Chondrocyte (in vitro differentiated cells): ENCODE measurements around the gene STK32B. TPM values are rescaled to one million over a fixed set of nuclear protein-coding genes. Genes with fewer than 3 reads are reported as not detected.

Experiments
- DNase-seq: peaks from one replicate; pipeline ENCODE4 v3.0.0; 2021; ENCODE audit warnings: mixed read lengths, low spot score
- H3K27ac Mint-ChIP-seq: one replicate; pipeline ENCODE4 v1.8.0; 2021; ENCODE audit warnings: mild to moderate bottlenecking, moderate library complexity, mixed read lengths; ENCODE audit not compliant: unreplicated experiment
- H3K27me3 Mint-ChIP-seq: 2 replicates; pipeline ENCODE4 v1.8.0; 2021; ENCODE audit warnings: low read depth, mixed read lengths
- H3K36me3 Mint-ChIP-seq: 2 replicates; pipeline ENCODE4 v1.8.0; 2021; ENCODE audit warnings: low read depth, mixed read lengths
- H3K4me1 Mint-ChIP-seq: 2 replicates; pipeline ENCODE4 v1.8.0; 2021; ENCODE audit warnings: low read depth, mild to moderate bottlenecking, mixed read lengths
- H3K4me3 Mint-ChIP-seq: one replicate; pipeline ENCODE4 v1.8.0; 2021; ENCODE audit warnings: mild to moderate bottlenecking, moderate library complexity, mixed read lengths; ENCODE audit not compliant: unreplicated experiment
- H3K9me3 Mint-ChIP-seq: 2 replicates; pipeline ENCODE4 v1.8.0; 2021; ENCODE audit warnings: low read depth, mixed read lengths
- total RNA-seq: library from RNA; stranded (reverse); gene quantifications from 3 replicates; pipeline ENCODE4 v1.2.1, GENCODE V29; 2021
- TF ChIP-seq, protein P1 (sequence below): fragments of 200-600 bp; sonication (generic); IDR thresholded peaks from 2 replicates; pipeline ENCODE4 v1.5.0; 2021; ENCODE audit warnings: antibody characterized with exemption, mild to moderate bottlenecking, moderate library complexity

The STK32B gene
- total RNA-seq, 1 donor from 2014 or later: 14.2 TPM

GRCh38 chr4:5034206-5034605 lies 17.1 kb upstream of the STK32B start:
- Mint-ChIP-seq H3K27ac (peak overlapping the region; percentile 78), H3K36me3 (no peaks in the 10 kb centered on the region), H3K9me3 (no peaks in the 10 kb centered on the region), H3K4me1 (peaks cover 59% of the 10 kb centered on the region), H3K27me3 (no peaks in the 10 kb centered on the region), H3K4me3 (peak overlapping the region; percentile 4)
- TF ChIP-seq, protein P1, sequence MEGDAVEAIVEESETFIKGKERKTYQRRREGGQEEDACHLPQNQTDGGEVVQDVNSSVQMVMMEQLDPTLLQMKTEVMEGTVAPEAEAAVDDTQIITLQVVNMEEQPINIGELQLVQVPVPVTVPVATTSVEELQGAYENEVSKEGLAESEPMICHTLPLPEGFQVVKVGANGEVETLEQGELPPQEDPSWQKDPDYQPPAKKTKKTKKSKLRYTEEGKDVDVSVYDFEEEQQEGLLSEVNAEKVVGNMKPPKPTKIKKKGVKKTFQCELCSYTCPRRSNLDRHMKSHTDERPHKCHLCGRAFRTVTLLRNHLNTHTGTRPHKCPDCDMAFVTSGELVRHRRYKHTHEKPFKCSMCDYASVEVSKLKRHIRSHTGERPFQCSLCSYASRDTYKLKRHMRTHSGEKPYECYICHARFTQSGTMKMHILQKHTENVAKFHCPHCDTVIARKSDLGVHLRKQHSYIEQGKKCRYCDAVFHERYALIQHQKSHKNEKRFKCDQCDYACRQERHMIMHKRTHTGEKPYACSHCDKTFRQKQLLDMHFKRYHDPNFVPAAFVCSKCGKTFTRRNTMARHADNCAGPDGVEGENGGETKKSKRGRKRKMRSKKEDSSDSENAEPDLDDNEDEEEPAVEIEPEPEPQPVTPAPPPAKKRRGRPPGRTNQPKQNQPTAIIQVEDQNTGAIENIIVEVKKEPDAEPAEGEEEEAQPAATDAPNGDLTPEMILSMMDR: no peak
- DNase-seq: no peak

GRCh38 chr4:5036239-5036638 lies 15.0 kb upstream of the STK32B start:
- no peak for DNase-seq
- Mint-ChIP-seq H3K9me3 (no peaks in the 10 kb centered on the region), H3K36me3 (no peaks in the 10 kb centered on the region), H3K4me3 (no peak overlapping the region), H3K27ac (peak overlapping the region; percentile 61), H3K27me3 (no peaks in the 10 kb centered on the region), H3K4me1 (peaks cover 59% of the 10 kb centered on the region)
- TF ChIP-seq, protein P1: no peak

DNA sequence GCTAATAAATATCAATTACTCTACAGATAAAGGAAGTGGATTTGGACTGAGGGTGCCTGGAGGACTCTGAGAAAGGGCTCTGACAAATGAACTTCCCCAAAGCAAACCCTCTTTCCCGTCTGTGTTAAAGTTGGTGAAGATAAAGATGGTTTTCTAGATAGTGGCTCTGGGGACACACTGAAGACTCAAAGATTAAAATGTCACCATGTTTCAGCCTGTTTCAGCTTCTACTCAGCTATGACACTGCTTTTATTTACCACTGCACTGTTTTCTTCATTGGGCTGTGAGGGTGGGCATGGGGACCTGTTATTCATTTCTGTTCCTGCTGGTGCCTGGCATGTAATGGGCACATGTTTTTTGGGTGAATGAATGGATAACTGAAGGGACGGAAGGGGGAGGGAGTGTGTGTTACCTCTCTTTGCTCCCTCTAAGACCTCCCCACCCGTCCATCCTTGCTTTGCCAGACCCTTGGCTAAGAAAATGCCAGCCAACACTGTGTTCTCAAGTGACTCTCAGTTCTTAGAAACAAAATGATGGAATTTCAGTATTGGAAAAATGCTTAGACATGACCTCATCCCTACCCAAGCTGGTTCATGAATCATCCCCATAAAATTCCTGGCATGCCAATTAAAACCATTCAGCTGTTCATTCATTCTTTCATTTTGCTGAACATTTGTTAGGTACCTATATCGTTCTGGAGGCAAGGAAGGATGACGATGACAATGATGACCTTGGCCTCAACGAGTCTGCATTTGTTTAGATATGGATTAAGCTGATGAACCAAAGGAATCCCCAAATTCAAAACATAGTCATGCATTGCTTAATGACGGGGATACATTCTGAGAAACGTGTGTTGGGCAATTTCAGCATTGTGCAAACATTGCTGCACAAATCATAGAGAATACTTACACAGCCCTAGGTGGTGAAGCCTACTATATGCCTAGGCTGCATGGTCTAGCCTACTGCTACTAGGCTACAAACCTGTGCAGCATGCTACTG lies 13.4 kb upstream of the STK32B start:
- no peaks in the 10 kb centered on the region for H3K9me3 Mint-ChIP-seq
- TF ChIP-seq, protein P1: no peak
- H3K27ac Mint-ChIP-seq: peak overlapping the region; percentile 87
- no peak for DNase-seq
- H3K36me3 Mint-ChIP-seq: no peaks in the 10 kb centered on the region
- no peak overlapping the region for H3K4me3 Mint-ChIP-seq
- peaks cover 49% of the 10 kb centered on the region for H3K4me1 Mint-ChIP-seq
- no peaks in the 10 kb centered on the region for H3K27me3 Mint-ChIP-seq

- Mint-ChIP-seq H3K27me3 (no peaks in the 10 kb centered on the region), H3K9me3 (no peaks in the 10 kb centered on the region), H3K4me3 (no peak overlapping the region), H3K4me1 (peaks cover 33% of the 10 kb centered on the region), H3K36me3 (no peaks in the 10 kb centered on the region), H3K27ac (no peak overlapping the region)
- no peak for DNase-seq
- TF ChIP-seq, protein P1: no peak
Measured at GRCh38 chr4:5039800-5040199, 11.5 kb upstream of the STK32B start.

DNA sequence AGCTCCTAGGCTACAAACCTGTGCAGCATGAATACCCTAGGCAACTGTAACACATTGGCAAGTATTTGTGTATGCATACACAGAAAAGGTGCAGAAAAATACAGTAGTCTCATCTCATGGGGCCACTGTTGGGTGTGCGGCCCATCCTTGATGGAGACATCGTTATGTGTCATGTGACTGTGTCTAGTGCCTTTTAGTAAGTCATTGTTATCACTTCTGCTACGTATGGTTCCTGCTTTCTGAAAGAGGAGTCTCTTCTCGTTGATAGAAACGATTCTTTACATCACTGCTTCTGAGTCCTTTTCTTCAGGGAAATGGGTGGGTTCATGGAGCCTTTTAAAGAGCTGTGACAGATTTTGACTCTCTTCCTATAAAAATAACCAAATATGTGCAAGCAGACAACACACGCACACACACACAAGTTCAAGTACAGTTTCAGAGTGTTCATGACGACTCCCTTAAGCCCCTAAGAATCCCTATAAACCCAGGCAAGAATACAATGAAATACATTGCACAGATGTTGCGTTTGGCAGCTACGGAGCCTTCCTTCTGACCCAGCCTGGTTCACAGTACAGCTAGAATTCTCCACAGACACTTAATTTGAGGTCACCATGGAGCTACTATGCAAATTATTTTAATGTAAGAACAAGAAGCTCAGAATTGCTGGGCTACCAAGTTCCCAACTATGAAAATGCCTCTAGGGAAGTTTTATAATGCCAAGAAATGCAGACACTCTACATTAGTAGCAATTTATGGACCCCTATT lies 10.2 kb upstream of the STK32B start:
- Mint-ChIP-seq H3K36me3 (no peaks in the 10 kb centered on the region), H3K27me3 (no peaks in the 10 kb centered on the region), H3K9me3 (peaks cover 3% of the 10 kb centered on the region), H3K4me1 (peaks cover 34% of the 10 kb centered on the region), H3K27ac (no peak overlapping the region), H3K4me3 (no peak overlapping the region)
- no peak for DNase-seq
- TF ChIP-seq, protein P1: no peak
